SU-DHL-6 (cell line): Measurements from ENCODE around the gene ZNF324.
A peak's percentile ranks its signal among the peaks of the same experiment; 100 is the strongest.

Source experiments
- H2AFZ ChIP-seq: fragments of 200-600 bp; sonication (generic); 2 replicates; pipeline ENCODE4 v1.6.1; 2014; ENCODE audit warnings: low read depth, mild to moderate bottlenecking, moderate library complexity, mixed read lengths, antibody characterized with exemption, low read length; ENCODE audit not compliant: severe bottlenecking
- H3F3A ChIP-seq: fragments of 200-600 bp; shearing (Covaris generic); 2 replicates; pipeline ENCODE4 v1.6.0; 2016; ENCODE audit warnings: antibody characterized with exemption, mild to moderate bottlenecking; ENCODE audit not compliant: insufficient read depth
- H3K27ac ChIP-seq: fragments of 200-600 bp; sonication (generic); 2 replicates; pipeline ENCODE4 v1.5.1; 2016; ENCODE audit warnings: low read depth, mild to moderate bottlenecking, low read length, moderate library complexity, mixed read lengths
- H3K27me3 ChIP-seq: fragments of 200-600 bp; sonication (generic), shearing (Covaris generic); 2 replicates; pipeline ENCODE4 v1.6.0; 2014; ENCODE audit warnings: mild to moderate bottlenecking, low read length
- H3K36me3 ChIP-seq: fragments of 200-600 bp; sonication (generic); 2 replicates; pipeline ENCODE4 v1.6.1; 2014; ENCODE audit warnings: mild to moderate bottlenecking, low read length, mixed read lengths
- H3K4me2 ChIP-seq: fragments of 300-600, 200-600 bp; shearing (Covaris generic), sonication (generic); 2 replicates; pipeline ENCODE4 v1.6.0; 2014; ENCODE audit warnings: low read length, low read depth, mild to moderate bottlenecking; ENCODE audit not compliant: poor library complexity, severe bottlenecking
- H3K4me3 ChIP-seq: fragments of 200-600 bp; sonication (generic); 2 replicates; pipeline ENCODE4 v1.5.1; 2014; ENCODE audit warnings: antibody characterized with exemption, low read length, mild to moderate bottlenecking, mixed read lengths; ENCODE audit not compliant: insufficient read depth, poor library complexity, severe bottlenecking
- H3K79me2 ChIP-seq: fragments of 200-600 bp; sonication (generic); 2 replicates; pipeline ENCODE4 v1.6.1; 2014; ENCODE audit warnings: mild to moderate bottlenecking, low read length, moderate library complexity; ENCODE audit not compliant: insufficient read depth
- H3K9ac ChIP-seq: fragments of 200-600 bp; sonication (generic); 2 replicates; pipeline ENCODE4 v1.7.0; 2014; ENCODE audit warnings: mild to moderate bottlenecking, low read length
- H3K9me2 ChIP-seq: fragments of 200-600 bp; sonication (generic); replicated peaks from 2 replicates; pipeline ENCODE4 v1.6.1; 2014; ENCODE audit warnings: low read length; ENCODE audit not compliant: insufficient read depth
- H3K9me3 ChIP-seq: fragments of 200-600 bp; sonication (generic); 2 replicates; pipeline ENCODE4 v1.6.1; 2014; ENCODE audit warnings: low read length, mixed read lengths; ENCODE audit not compliant: insufficient read depth
- H4K20me1 ChIP-seq: fragments of 200-600 bp; sonication (generic); 2 replicates; pipeline ENCODE4 v1.6.1; 2014; ENCODE audit warnings: low read depth, mild to moderate bottlenecking, antibody characterized with exemption, low read length, moderate library complexity, mixed read lengths
- EZH2phosphoT487 ChIP-seq: fragments of 200-600 bp; sonication (generic), shearing (Covaris generic); conservative IDR thresholded peaks from 2 replicates; pipeline ENCODE4 v1.6.1; 2018; ENCODE audit warnings: mild to moderate bottlenecking, antibody characterized with exemption, low read length, moderate library complexity, mixed read lengths
- TF ChIP-seq, protein P1 (sequence below): fragments of 200-600 bp; sonication (generic); IDR thresholded peaks from one replicate; pipeline ENCODE4 v1.5.1; 2017; ENCODE audit warnings: antibody characterized with exemption, mild to moderate bottlenecking, low read length, moderate library complexity; ENCODE audit not compliant: insufficient read depth, poor library complexity, severe bottlenecking

ZNF324 gene

DNA sequence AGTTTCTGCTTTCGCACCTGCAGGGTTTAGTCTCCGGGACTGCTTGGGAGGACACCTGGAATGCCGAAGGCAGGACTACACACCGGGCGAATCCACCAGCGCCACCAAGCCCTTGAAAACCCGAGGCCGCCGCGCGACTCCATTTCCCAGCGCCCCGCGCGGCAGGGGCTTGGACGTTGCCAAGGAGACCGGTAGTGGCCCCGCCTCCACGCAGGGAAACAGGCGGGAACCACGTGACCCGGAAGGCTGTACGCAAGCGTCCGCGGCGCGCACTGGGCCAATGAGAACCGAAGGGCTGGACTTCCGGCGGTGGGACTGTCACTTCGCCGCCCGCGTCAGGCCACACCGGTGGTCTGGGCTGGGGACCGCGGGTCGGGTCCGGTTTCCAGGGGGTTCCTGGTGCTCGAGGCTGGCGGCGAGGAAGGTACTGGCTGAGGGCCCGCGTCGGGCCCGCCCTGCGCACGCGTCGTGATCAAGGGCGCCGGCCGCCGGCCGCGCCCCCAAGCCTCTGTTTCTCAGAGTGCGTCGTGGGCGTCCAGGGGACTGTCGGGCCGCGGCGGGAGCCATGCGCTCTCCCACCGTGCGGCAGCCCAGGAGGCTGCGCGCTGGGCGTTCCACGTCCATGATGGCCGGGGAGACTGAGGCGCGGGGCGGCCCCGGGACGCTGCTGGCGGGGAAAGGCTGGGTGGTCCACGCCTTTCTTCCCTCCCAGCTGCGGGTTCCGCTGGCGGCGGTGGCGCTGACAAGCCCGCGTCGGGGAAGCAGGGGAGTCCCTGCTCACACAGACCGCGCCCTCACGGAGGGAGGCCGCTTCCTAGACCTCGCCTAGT lies at the start of gene ZNF324:
Gene ZNF324, plus strand, starts transcription at position 321 of the 830 bp plus-strand sequence. CDS start 2,106 bp downstream, outside the sequence.
- Histone ChIP-seq H3K9ac (peak within 1 kb of the TSS; percentile 75), H3K36me3 (no peaks in the 10 kb centered on the region), H3K4me2 (peak within 1 kb of the TSS; percentile 79), H3K27me3 (no peaks in the 10 kb centered on the region), H3K9me2 (no peaks in the 10 kb centered on the region), H3F3A (no peaks in the 10 kb centered on the region), H3K4me3 (peak within 1 kb of the TSS; percentile 68), H3K79me2 (peaks cover 7% of the 10 kb centered on the region), H3K27ac (peak within 1 kb of the TSS; percentile 12; the same call in 1 of the 2 replicates), H2AFZ (peak within 1 kb of the TSS; percentile 83), H4K20me1 (no peaks in the 10 kb centered on the region), H3K9me3 (no peaks in the 10 kb centered on the region)
- no peak for TF ChIP-seq EZH2phosphoT487
- TF ChIP-seq, protein P1, sequence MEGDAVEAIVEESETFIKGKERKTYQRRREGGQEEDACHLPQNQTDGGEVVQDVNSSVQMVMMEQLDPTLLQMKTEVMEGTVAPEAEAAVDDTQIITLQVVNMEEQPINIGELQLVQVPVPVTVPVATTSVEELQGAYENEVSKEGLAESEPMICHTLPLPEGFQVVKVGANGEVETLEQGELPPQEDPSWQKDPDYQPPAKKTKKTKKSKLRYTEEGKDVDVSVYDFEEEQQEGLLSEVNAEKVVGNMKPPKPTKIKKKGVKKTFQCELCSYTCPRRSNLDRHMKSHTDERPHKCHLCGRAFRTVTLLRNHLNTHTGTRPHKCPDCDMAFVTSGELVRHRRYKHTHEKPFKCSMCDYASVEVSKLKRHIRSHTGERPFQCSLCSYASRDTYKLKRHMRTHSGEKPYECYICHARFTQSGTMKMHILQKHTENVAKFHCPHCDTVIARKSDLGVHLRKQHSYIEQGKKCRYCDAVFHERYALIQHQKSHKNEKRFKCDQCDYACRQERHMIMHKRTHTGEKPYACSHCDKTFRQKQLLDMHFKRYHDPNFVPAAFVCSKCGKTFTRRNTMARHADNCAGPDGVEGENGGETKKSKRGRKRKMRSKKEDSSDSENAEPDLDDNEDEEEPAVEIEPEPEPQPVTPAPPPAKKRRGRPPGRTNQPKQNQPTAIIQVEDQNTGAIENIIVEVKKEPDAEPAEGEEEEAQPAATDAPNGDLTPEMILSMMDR: no peak

DNA sequence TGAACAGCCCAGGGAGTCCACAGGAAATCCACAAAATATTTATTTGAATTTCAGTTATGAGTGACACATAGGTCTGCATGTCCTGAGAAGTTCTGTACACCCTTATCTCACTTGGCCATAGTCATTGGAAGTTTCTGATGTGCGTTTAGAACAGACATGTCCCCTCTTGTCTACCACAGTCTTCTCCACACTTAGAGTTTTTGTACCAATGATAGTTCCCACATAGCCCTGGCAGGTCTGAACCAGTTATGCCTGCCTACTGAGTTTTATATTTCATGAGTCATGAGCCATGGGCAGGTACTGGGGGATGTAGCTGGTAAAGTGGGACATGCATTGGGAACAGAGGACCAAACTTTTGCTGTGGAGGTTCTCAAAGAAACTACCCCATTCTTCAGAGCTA lies 38.3 kb upstream of the ZNF324 start:
- H3K79me2 ChIP-seq: no peaks in the 10 kb centered on the region
- H3K27me3 ChIP-seq: no peaks in the 10 kb centered on the region
- no peaks in the 10 kb centered on the region for H3K9me2 ChIP-seq
- H3F3A ChIP-seq: no peaks in the 10 kb centered on the region
- no peak overlapping the region for H3K27ac ChIP-seq
- H2AFZ ChIP-seq: no peak overlapping the region
- H4K20me1 ChIP-seq: no peaks in the 10 kb centered on the region
- no peak overlapping the region for H3K9ac ChIP-seq
- H3K36me3 ChIP-seq: no peaks in the 10 kb centered on the region
- no peak overlapping the region for H3K4me2 ChIP-seq
- TF ChIP-seq EZH2phosphoT487: no peak
- TF ChIP-seq, protein P1: no peak
- H3K9me3 ChIP-seq: peaks cover 14% of the 10 kb centered on the region; the same call in 1 of the 2 replicates
- no peak overlapping the region for H3K4me3 ChIP-seq

DNA sequence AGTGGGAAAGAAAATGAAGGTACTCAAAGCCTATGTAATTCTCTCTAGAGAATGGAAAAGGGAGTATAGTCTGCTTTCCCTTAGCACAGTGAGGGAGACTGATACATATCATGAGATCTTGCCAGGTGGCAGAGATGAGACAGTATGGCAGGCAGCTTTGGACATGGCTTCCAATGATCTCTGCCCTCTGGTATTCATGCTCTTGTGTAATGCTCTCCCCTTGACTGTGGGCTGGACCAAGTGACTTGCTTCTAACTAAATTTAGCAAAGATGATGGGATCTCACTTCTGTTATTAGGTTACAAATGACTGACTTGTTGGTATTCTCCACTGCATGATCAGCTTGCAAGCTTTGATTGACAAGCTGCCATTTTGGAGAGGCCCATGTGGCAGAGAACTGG lies 37.1 kb upstream of the ZNF324 start:
- H3K4me3 ChIP-seq: no peak overlapping the region
- H3K9ac ChIP-seq: no peak overlapping the region
- H3K79me2 ChIP-seq: no peaks in the 10 kb centered on the region
- no peaks in the 10 kb centered on the region for H3F3A ChIP-seq
- H3K27ac ChIP-seq: no peak overlapping the region
- TF ChIP-seq, protein P1: no peak
- no peak for TF ChIP-seq EZH2phosphoT487
- H3K4me2 ChIP-seq: no peak overlapping the region
- peaks cover 25% of the 10 kb centered on the region; the same call in 1 of the 2 replicates for H3K9me3 ChIP-seq
- no peak overlapping the region for H2AFZ ChIP-seq
- H4K20me1 ChIP-seq: no peaks in the 10 kb centered on the region
- H3K9me2 ChIP-seq: no peaks in the 10 kb centered on the region
- H3K36me3 ChIP-seq: no peaks in the 10 kb centered on the region
- H3K27me3 ChIP-seq: no peaks in the 10 kb centered on the region
